Non-pigmented ciliary epithelial cell (primary cell): ENCODE data around the gene NRXN3.
A peak's percentile ranks its signal among the peaks of the same experiment; 100 is the strongest.

Experiments used
- DNase-seq: peaks from one replicate; pipeline ENCODE4 v3.0.0-alpha.2; 2010; ENCODE audit warnings: low read depth

The NRXN3 gene

DNA sequence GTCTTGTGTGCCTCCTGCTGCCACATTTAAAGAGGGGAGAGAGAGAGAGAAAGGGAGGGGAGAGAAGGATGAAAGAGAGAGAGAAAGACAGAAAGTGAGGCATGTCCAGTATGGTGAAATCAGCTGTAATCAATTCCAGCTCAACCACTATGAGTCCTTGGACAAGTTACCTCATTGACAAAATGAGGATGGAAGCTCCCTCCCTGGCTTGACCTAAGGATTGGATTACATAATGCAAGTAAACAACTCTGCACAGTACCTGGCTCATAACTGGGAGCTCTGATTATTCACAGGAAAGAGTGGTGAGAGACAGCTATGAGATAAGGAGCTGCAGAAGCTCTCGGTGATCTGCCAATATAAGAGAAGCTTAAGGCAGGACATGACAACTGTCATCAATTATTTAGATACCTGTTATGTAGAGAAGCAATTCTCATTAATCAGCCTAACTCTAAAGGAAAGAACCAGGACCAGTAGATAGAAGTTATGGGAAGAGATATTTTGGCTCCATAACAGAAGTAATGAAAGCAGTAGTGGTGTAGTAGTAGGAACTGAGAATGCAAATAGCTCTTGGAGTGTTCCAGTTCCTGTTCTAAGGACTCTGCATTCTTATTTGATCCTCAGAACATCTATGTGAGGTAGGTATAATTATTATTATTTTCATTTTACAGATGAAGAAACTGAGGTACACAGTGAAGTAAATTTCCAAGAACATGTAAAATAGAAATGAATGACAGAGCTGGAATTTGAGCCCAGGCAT is 1249.6 kb downstream of the NRXN3 start:
- DNase-seq = no peak

GRCh38 chr14:79420725-79421124 is 1250.6 kb downstream of the NRXN3 start:
- DNase-seq = no peak

DNA sequence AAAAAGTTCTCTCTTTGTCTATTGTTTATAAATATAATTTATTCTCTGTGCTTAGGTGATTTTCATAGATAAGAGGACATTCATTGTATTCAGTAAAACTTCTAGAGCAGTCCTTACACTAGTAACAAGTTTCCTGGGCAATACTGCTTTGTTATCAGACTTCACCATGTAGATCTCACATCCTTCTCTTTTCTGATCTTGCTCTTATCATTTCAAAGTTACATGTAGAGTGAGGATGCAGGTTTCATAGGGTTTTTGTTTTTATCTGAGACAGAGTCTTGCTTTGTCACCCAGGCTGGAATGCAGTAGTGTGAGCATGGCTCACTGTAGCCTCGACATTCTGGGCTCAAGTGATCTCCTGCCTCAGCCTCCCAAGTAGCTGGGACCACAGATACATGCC is 1251.6 kb downstream of the NRXN3 start:
- DNase-seq = no peak

DNA sequence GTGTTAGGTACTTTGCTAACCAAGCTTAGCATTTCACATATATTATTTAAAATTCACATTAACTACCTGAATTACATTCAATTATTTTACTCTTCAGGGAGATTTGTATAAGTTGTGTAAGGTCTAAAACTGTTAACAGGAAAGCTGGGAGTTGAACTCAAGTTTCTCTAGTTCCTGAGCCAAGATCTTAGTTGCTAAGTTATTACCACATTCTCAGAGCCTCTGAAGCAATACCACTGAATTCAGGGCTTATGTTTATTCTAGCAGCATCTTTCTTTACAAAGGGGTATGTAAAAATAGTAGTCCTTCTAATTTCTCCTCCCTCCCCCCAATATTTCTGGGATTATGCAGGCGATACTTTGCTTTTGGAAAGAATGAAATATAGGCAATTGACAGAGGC is 1254.3 kb downstream of the NRXN3 start:
- DNase-seq = no peak

GRCh38 chr14:79426103-79426755 is 1256.1 kb downstream of the NRXN3 start:
- DNase-seq = no peak

GRCh38 chr14:79432640-79433039 is 1262.5 kb downstream of the NRXN3 start:
- no peak for DNase-seq

DNA sequence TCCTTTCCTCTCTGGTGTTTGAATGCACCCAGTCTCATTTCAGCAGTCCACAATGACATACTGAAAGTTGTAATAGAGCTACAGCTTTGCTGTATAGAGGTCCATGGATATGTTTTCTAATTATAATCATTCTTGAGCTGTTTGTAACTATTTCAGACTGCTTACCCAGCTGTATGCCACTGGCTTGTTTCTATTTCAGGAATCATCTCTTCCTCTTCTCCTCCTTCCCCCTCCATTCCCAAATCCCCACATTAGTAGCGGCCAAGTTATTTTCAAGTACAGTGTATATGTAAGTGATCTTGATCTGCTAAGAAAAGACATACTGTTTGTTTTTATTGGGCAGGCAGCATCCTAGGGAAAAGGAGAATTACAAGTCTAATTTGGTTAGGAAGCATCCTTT is 1266.2 kb downstream of the NRXN3 start:
- no peak for DNase-seq

DNA sequence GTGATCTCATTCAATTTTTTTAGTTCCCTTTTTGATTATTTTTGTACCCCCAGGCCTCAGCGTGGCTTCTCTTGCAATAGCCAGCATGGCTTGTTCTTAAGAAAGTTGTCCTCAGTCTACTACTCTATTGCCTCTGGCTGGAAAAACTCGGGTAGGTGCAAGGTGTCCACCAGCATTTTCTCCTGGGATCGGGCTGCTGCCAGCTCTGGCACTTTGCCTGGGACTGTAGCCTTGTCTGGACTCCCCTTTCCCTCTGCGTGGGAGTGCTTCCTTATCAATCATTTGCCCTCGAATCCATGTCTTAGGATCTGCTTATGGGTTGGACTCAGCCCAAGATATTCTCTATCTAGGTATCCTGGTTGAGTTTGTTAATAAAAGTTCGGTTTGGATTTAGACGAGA is 1267.8 kb downstream of the NRXN3 start:
- DNase-seq = no peak

GRCh38 chr14:79438696-79439342 is 1268.6 kb downstream of the NRXN3 start:
- no peak for DNase-seq

GRCh38 chr14:79442786-79443185 is 1272.6 kb downstream of the NRXN3 start:
- DNase-seq = no peak

GRCh38 chr14:79443602-79444001 is 1273.4 kb downstream of the NRXN3 start:
- DNase-seq = no peak

DNA sequence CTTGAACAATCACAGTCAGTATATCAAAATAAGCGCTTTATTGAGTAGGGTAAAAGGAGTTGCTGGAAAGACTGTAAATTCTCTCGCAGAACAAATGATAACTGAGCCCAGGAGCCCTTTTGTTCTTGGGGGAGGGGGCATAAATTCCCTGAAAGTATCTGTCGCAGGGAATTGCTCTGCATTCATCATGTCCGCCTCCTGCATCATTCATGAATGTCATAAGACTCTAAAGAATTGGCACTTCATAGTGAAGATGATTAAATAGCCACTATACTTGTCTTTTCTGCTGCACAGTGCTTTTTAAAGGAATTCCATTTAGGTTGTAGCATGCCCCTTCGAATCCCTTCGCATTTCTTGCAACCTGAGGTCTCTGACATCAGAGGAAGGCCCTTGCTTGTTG is 1278.8 kb downstream of the NRXN3 start:
- DNase-seq = no peak

DNA sequence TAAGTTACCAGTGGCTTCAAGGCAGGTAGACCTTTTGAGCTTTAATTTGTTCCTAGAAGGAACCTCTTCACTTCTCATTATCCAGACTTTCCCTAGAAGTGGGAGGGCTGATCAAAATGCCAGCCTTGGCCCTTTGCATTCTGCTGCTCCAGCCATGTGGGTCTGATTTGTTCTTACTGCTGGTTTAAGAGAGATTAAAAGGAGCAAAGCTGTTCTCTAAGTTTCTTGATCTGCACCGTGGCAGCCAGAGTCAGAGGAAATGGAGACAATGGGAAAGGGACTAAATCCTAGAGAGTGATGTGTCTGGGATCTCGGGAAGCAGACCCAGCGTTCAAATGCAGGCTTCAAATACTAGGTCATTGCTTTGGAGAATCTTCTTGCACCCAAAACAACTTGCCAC is 1281.4 kb downstream of the NRXN3 start:
- no peak for DNase-seq

DNA sequence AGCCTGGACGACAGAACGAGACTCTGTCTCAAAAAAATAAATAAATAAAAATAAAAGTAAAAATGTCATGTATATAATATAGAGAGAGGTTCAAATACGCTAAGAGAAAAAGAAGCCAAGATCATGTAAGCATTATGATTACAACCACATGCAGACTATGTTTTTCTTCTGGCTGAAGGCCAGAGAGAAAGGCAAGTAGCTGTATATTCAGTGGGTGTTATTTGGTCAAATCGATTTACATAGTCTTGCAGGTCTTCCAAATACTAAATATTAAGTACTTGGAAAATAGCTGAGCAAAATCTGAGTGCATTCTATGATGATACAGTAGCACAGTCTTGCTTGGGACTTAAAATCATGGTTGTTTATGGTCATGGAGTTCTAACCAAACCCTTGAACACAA is 1283.1 kb downstream of the NRXN3 start:
- DNase-seq = no peak

- peak; percentile 18 for DNase-seq
Observed at GRCh38 chr14:79464468-79464867, 1294.3 kb downstream of the NRXN3 start.

DNA sequence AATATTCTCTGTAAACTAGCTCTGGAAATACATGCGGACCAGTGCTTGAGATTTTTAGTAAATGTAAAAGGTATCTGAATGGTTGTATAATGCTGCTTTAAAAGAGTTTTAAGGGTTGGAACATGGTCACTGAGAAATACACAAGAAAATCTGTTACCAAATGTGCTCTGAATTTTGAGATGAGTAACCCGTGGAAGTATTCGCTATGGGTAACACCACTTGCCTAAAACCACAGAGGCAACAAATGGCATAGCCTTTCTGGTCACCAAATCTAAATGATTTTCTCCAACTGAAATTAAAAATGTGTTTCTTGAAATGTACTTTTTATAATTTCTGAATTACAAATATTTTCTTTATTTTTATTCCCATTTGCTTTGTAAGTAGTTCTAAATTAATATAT is 1295.5 kb downstream of the NRXN3 start:
- DNase-seq = no peak

- DNase-seq = no peak
Observed at GRCh38 chr14:79466938-79467527, 1296.9 kb downstream of the NRXN3 start.

DNA sequence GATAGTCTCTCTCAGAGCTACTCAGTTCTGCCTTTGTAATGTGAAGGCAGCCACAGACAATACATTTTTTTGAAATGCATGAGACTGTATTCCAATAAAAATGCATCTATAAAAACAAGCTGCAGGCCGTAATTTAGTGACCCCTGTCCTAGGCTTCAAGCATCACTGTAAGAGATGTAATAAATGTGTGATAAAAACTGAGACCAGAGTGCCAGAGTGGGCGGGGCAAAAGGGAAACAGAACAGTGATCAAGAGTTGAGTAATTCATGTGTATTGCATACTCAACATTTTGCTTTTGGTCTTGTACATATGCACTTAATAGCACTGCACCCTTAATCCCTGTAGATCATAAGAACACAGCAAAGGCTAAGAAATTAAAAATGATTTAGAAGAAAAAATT is 1297.7 kb downstream of the NRXN3 start:
- no peak for DNase-seq

- DNase-seq = no peak
Observed at GRCh38 chr14:79468486-79468885, 1298.3 kb downstream of the NRXN3 start.

DNA sequence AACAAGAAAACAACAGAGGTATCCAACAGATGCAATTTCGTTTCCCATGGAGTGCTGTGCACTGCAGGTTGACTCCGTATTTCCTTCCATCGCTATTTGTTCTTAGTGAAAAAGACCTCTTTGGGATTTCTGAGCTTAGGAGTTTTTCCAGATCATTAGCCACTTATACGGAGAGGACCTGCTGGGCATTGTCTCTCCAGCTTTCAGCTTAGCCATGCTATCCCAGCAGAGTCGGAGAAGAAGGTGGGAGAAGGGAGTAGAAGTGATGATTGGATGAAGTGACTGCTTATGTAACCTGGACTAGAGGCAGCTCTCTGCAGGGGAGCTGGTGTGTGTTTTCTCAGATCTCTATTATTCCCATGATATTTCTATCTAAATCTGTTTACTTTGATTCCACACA is 1303.5 kb downstream of the NRXN3 start:
- no peak for DNase-seq

DNA sequence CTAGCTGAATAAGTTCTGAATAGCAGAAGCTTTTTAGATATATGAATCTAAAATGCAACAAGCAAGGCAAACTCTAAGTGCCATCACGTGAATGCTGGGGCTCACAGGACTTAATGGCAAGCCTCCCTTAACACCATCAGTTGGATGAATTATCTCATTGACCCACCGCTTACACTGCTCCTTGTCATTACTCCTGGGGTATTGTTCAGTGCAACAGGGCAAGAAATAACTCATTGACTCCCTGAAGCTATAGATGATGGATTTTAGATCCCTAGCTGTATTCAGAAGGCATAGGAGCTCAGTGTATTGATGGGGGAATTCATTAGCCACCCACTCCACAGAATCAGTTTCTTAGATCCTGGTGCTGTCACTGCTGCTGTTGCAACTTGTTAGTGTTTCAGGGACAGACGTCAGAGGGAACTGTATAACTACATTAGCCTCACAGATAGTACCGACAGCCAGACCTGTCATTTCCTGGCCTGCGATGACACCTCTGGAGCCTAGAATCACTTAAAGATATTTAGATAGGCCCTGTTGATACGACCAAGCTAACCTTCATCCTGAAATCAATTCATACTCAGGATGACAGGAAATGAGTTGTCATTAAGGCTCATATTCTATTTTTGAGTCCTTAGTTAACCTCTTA is 1305.8 kb downstream of the NRXN3 start:
- no peak for DNase-seq

DNA sequence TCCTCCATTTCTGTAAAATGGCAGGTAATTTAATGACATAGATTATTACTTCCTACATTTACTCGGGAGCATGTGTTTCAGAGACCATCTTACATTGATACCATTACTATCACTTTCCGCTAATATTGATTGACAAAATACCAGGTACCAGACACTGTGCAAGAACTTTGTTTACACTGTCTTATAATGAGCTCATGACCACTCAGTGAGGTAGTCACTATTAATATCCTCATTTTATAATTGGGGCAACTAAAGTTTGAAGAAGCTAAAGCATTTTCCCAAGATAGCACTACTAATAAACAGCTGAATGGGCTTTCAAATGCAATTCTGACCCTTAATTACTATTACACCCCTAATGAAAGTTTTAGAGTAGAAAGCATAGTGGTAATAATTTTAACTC is 1306.4 kb downstream of the NRXN3 start:
- no peak for DNase-seq

DNA sequence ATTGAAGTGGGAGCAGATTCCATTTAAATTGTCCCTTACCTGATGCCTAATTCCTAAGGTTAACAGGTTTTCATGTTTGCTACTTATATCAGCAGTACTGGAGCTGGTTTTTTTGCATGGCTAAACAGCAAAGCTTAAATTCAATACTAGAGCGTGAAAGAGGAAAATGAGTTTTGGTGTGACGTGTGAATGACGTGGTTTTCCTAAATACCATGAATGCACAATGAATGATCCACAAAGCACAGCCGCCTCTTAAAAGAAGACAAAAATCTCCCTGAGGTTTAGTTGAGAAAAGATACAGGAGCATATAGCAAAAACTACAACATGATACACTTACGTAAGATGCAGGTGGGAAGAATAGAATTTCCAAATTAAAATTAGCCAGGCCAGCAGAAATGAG is 1310.0 kb downstream of the NRXN3 start:
- no peak for DNase-seq
